ENCODE data around the gene GCM1. TPM values are rescaled to one million over a fixed set of nuclear protein-coding genes. Genes with fewer than 3 reads are reported as not detected.

The GCM1 gene
- total and polyA plus RNA-seq, 9 of the 15 experiments (the other 6 are each of a cell fraction or from before 2014, with no cell fraction given), result not detected

DNA sequence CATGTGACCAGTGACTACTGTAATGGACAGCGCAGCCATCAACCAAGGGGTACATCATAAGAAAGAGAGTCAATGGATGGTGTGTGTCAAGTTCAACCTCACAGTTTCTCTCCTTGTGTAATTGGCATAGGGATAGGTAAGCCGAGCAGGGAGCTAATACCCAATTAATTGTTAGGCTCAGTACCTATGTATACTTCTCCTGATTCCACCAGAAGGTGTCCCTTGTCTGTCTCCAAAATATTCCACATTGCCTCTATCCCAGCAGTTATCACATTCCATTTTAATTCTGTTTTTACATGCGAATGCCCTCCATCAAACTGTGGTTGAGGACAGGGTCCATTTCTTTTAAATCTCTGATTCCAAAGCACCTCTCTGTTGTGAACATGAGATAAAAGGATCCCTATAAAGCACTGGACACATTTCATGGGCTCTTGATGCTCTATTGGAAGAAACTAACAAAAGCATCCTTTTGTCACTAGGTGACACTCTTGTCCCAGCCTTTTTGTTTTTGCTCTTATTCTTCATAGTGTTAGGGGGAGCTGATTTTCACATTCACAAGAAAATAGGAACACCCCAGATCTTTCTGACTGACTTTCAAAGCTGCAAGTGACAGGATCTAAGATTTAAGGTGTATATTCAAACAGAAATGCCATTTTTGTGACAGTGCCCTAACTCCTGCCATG is 44.5 kb downstream of the GCM1 start:
- no peaks in the 10 kb centered on the region for H3K79me2 ChIP-seq (ENCODE audit: control insufficient read depth, insufficient read depth, low read length)
- no peaks in the 10 kb centered on the region for H3K4me1 ChIP-seq (replicated peaks in 1 of 2; ENCODE audit: control insufficient read depth in 2 of 2, insufficient read depth in 2 of 2, low read length in 2 of 2)
- in situ Hi-C loops (cut with MboI) (no loop called here), intact Hi-C loops (cut with micrococcal nuclease) (no loop called here)
- WGBS (ENCODE audit: insufficient coverage, low coverage, missing lambda C conversion rate), result 59% methylated on average over 3 of the region's 3 CpGs
- H3K4me2 ChIP-seq (ENCODE audit: insufficient read depth, low read length), result no peak overlapping the region
- H4K20me1 ChIP-seq (replicated peaks; ENCODE audit: control insufficient read depth, insufficient read depth, low read length), result no peaks in the 10 kb centered on the region
- TF ChIP-seq, protein P1, sequence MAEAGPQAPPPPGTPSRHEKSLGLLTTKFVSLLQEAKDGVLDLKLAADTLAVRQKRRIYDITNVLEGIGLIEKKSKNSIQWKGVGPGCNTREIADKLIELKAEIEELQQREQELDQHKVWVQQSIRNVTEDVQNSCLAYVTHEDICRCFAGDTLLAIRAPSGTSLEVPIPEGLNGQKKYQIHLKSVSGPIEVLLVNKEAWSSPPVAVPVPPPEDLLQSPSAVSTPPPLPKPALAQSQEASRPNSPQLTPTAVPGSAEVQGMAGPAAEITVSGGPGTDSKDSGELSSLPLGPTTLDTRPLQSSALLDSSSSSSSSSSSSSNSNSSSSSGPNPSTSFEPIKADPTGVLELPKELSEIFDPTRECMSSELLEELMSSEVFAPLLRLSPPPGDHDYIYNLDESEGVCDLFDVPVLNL (CRISPR knock-in tag; IDR thresholded peaks at IDR 0.05; ENCODE audit: low read depth), result no peak
- TF ChIP-seq, protein P2, sequence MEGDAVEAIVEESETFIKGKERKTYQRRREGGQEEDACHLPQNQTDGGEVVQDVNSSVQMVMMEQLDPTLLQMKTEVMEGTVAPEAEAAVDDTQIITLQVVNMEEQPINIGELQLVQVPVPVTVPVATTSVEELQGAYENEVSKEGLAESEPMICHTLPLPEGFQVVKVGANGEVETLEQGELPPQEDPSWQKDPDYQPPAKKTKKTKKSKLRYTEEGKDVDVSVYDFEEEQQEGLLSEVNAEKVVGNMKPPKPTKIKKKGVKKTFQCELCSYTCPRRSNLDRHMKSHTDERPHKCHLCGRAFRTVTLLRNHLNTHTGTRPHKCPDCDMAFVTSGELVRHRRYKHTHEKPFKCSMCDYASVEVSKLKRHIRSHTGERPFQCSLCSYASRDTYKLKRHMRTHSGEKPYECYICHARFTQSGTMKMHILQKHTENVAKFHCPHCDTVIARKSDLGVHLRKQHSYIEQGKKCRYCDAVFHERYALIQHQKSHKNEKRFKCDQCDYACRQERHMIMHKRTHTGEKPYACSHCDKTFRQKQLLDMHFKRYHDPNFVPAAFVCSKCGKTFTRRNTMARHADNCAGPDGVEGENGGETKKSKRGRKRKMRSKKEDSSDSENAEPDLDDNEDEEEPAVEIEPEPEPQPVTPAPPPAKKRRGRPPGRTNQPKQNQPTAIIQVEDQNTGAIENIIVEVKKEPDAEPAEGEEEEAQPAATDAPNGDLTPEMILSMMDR (IDR thresholded peaks at IDR 0.05 in 2 of 3, conservative IDR thresholded peaks at IDR 0.05 in 1 of 3; ENCODE audit: insufficient read depth in 2 of 3, low read depth in 1 of 3, low read length in 3 of 3), result peak in 2 of 3 experiments; percentile 27 to 44; a peak in 2 of 6 replicates
- TF ChIP-seq, protein P3, sequence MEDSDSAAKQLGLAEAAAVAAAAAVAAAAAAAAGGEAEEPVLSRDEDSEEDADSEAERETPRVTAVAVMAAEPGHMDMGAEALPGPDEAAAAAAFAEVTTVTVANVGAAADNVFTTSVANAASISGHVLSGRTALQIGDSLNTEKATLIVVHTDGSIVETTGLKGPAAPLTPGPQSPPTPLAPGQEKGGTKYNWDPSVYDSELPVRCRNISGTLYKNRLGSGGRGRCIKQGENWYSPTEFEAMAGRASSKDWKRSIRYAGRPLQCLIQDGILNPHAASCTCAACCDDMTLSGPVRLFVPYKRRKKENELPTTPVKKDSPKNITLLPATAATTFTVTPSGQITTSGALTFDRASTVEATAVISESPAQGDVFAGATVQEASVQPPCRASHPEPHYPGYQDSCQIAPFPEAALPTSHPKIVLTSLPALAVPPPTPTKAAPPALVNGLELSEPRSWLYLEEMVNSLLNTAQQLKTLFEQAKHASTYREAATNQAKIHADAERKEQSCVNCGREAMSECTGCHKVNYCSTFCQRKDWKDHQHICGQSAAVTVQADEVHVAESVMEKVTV (CRISPR knock-in tag; IDR thresholded peaks at IDR 0.05), result peak; percentile 36; the same call in 1 of the 2 replicates
- peak; percentile 49 to 50 for TF ChIP-seq RAD21 (CRISPR knock-in tag; conservative IDR thresholded peaks at IDR 0.05 in 1 of 2, IDR thresholded peaks at IDR 0.05 in 1 of 2)
- H3K27ac ChIP-seq (ENCODE audit: extremely low read depth, low read depth, low read length), result no peak overlapping the region
- H3K9me3 ChIP-seq (replicated peaks; ENCODE audit: control insufficient read depth, insufficient read depth, low read depth, low read length), result no peaks in the 10 kb centered on the region; the same call in 1 of the 2 replicates
- no peak overlapping the region for H2AFZ ChIP-seq (ENCODE audit: low read depth, low read length)
- no peak overlapping the region for H3K4me3 ChIP-seq
- no peaks in the 10 kb centered on the region for H3K9me1 ChIP-seq (ENCODE audit: control insufficient read depth, insufficient read depth, low read length)
- no TSS peak for BruUV-seq (replicated peaks)
- peak in 2 of 4 experiments; percentile 11 to 15 for DNase-seq (ENCODE audit: extremely low read depth in 1 of 4, low spot score in 3 of 4)
- peak; percentile 56 for ATAC-seq
- FAIRE-seq, result peak; percentile 59
- H3K36me3 ChIP-seq (ENCODE audit: control insufficient read depth, insufficient read depth, low read length), result peaks cover 31% of the 10 kb centered on the region; the same call in 1 of the 3 replicates
- ChIA-PET CTCF (ENCODE audit: low intra/inter-chr PET ratio) (interaction anchor here (0.9 to 1.7 kb wide), 2 partner anchors 67 to 379 kb away, joined by 3 to 6 read pairs; no protein-coding TSS in a partner anchor), POLR2A (interaction anchor here (0.6 kb wide), 1 partner anchor 274 kb away, joined by 4 read pairs; no protein-coding TSS in a partner anchor)
- no peak overlapping the region for H3K9ac ChIP-seq (ENCODE audit: insufficient read depth in 1 of 2, low read depth in 2 of 2, low read length in 2 of 2)
- H3K27me3 ChIP-seq (ENCODE audit: control insufficient read depth in 2 of 2, insufficient read depth in 2 of 2, low read length in 2 of 2), result no peaks in the 10 kb centered on the region
